HT-29 (cell line): ENCODE data around the gene TSEN15. TPM values are rescaled to one million over a fixed set of nuclear protein-coding genes. Genes with fewer than 3 reads are reported as not detected.
"Not testable (repeated sequence)": the region's sequence is repeated elsewhere in the genome, so short reads cannot be mapped to it uniquely, and the experiment has no call there.

ENCODE experiments used
- DNase-seq: peaks from one replicate; pipeline ENCODE4 v3.0.0-alpha.2; 2015; ENCODE audit warnings: low spot score
- total RNA-seq: library from RNA; depleted of rRNA; stranded (reverse); fragments of >200 nt; shearing (Covaris generic); gene quantifications from 2 replicates; pipeline ENCODE4 v1.2.3, GENCODE V29; 2014; rRNA removed

Gene TSEN15
- total RNA-seq, 1 experiment from 2014 or later: 33.4 TPM

GRCh38 chr1:184096580-184096979 lies 45.0 kb downstream of the TSEN15 start:
- DNase-seq: not testable (repeated sequence)

DNA sequence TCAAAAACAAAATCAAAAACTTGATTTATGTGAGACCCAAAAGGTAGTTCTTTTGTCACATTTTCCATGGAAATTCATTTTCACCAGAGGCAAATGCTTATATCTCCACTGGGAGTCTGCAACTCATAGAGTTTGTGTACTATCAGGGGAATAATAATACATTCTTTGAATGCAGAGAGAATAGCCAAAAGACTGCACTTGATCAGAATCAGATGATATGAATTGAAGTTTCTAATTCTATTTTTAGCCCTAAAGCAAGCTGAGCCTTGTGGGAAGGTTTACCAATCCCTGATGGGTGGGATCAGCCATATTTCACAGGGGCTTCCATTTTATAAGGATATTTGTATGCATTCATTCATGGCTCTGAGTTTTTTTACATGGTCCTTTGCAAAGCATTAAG lies 49.6 kb downstream of the TSEN15 start:
- DNase-seq: no peak

DNA sequence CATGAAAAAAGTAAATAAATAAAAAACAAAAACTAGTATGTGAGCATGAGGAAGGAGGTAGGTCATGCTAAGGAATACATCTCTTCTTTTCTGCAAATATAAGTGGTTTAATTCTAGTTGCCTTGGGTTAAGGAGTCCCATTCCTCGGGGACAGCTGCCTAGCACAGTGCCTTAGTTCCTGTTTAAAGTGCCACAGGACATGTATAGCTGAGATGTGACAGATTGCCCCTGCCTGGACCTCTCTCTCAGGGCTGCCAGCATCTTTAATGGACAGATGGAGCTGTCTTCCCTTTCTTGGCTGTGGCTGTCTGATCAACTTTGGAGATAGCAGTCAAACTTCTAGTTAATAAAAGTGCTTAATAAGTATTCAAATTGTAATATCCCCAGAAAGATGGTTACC lies 50.0 kb downstream of the TSEN15 start:
- DNase-seq: no peak

GRCh38 chr1:184110272-184111204 lies 59.0 kb downstream of the TSEN15 start:
- DNase-seq: no peak

DNA sequence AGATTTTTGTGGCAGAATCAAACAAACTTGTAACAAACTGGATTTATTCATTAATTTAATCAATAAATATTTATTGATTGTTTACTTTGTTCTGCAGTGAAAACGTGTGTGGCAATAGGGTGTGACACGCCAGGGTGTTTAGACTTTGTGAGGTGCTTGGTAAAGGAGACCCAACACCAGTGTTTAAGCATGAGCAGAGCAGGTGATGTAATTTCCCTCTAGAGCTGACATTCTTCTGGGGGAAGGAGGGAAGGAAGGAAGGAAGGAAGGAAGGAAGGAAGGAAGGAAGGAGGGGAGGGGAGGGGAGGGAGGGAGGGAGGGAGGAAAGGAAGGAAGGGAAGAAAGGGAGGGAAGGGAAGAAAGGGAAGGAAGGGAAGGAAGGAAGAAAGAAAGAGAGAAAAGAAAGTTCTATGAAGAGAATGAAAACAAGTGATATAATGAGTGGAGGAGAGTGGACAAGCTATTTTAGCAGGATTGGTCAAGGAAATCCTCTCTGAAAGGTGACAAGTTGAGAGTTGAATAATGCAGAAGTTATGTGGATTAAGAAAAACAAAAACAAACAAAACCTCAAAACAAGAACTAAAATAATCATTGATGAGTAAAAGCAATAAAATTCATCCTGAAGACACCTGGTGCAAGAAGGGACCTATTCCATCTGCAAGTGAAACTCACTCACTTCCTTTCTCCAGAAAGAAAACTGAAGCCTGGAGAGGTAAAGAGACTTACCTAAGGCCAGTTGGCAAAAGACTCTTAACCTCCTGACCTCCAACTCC lies 60.8 kb downstream of the TSEN15 start:
- no peak for DNase-seq

- no peak for DNase-seq
Observed at GRCh38 chr1:184113251-184113650, 61.7 kb downstream of the TSEN15 start.

DNA sequence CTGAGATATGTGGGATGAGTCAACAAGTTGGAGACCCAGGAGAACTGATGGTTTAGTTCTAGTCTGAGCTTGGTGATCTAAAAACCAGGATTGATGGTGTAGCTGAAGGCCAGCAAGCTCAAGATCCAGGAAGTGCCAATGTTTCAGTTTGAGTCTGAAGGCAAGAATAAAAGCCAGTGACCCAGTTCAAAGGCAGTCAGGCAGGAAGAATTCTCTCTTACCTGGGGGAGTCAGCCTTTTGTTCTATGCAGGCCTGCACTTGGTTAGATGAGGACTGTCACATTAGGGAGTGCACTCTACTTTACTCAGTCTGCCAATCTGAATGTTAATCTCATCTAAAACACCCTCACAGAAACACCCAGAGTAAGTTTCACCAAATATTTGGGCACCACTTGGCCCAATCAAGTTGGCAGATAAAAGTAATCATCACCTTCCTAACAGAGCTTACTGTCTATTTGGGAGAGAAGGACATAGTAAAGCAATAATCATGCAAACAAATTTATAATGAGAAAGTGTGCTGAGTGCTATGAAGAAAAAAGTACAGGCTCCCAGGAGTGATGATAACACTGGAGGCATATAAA lies 63.4 kb downstream of the TSEN15 start:
- no peak for DNase-seq

GRCh38 chr1:184116287-184116686 lies 64.8 kb downstream of the TSEN15 start:
- DNase-seq: no peak

GRCh38 chr1:184118046-184118445 lies 66.5 kb downstream of the TSEN15 start:
- no peak for DNase-seq

Other genes starting within 250 kb of the TSEN15 start
- 0.03 and 0.18 TPM in 2 replicates for gene RGL1, start 246.6 kb upstream of the TSEN15 start, total RNA-seq
- not detected in 2 replicates for gene COLGALT2, start 14.0 kb upstream of the TSEN15 start, total RNA-seq